GM18861 (cell line): ENCODE measurements around the gene LEKR1.

ENCODE experiments used
- ATAC-seq: cut with Tn5 transposase; IDR thresholded peaks from one replicate; pipeline ENCODE4 v1.9.1; 2021; ENCODE audit not compliant: unreplicated experiment

The LEKR1 gene

GRCh38 chr3:156975721-156976120 is 149.6 kb downstream of the LEKR1 start:
- no peak for ATAC-seq

DNA sequence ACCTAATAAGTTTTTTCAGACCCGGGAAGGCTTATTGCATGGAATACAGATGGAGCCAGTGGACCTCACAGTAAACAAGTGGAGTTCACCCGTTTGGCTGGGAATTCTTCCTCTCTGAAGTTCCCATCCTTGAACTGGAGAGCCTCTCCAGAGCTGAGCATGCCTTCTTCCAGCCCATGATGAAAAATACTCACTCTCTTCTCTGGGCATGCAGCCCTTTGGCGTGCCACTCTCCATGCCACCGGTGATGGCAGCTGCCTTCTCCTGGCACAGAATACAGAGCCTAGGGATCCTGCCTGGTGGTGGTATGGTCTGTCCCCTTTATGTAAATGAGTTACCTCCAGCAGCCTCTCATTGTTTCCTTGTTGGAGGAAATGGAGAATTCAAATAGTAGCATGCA is 150.8 kb downstream of the LEKR1 start:
- no peak for ATAC-seq

DNA sequence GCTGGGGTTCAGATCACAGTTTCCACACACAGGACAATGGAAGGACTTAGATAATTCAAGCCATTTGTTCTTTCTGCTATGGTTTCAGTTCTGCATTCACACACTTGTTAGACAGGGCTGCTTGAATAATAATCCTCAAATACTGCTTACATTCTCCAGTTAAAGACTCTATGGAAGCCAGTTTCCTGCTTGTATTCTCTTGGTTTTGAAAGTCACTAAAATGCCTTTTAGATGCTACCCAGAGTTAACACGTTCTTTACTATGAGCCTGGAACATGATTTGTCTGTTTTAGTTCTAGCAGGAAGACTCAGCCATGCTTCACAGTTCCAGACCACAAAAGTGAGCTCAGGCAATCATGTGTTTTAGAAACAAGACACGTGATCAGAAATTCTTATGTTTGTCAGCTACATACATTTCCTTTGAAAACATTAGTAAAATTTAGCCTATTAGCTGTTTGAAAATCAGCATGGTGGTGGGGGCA is 152.4 kb downstream of the LEKR1 start:
- ATAC-seq: peak; percentile 85

- no peak for ATAC-seq
Measured at GRCh38 chr3:156981005-156981404, 154.9 kb downstream of the LEKR1 start.

- no peak for ATAC-seq
Measured at GRCh38 chr3:156983559-156983958, 157.4 kb downstream of the LEKR1 start.

- no peak for ATAC-seq
Measured at GRCh38 chr3:156985711-156986110, 159.6 kb downstream of the LEKR1 start.

DNA sequence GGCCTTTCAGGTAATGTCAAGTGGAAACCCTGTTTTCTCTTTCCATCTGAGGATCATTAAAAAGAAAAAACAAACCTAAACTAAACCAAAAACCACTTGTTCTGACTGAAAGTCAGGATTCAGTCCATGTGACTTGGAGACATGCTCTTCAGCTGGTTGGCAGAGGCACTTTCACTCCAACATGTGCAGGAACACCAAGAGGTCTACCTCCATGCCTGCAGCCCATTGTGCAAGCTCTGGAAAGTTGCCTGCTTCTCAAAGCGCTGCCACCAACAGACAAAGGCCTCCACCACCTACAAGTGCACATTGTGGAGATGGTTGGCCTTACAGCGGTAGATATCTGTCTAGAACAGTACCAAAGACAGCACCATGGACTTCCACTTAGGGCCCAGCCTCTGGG is 161.8 kb downstream of the LEKR1 start:
- ATAC-seq: no peak

GRCh38 chr3:156997351-156997750 is 171.2 kb downstream of the LEKR1 start:
- no peak for ATAC-seq

DNA sequence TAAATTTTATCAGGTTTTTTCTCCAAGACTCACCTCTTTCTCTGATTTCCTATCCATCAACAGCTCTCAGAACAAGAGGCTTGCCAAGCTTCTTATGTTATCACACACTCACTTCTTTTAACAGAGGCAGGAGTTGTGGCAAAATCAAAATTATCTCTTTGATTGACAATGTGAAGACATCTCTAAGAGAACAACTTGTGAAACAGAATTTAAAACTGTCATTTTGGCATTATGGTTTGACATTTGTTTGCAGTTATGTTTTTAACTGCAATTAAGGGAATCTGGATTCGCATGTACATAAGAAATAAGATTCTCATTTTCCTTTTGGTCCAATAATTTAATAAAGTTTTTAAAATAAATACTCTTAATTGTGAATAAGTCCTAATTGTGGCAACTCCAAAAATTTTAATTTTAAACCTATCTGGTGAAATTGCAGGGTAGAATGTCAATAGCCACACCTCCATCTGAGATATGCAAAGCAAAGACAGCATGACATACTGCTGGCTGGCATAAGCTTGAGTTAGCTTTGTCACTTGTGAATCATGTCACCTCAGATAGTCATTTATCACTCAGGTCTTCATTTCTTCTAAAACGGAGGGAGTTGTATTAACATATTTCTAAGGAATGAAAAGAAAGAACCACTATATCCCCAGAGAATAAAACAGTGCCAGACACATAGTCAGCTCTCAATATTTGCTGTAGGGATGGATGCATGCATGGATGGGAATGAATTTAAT is 175.2 kb downstream of the LEKR1 start:
- ATAC-seq: no peak

DNA sequence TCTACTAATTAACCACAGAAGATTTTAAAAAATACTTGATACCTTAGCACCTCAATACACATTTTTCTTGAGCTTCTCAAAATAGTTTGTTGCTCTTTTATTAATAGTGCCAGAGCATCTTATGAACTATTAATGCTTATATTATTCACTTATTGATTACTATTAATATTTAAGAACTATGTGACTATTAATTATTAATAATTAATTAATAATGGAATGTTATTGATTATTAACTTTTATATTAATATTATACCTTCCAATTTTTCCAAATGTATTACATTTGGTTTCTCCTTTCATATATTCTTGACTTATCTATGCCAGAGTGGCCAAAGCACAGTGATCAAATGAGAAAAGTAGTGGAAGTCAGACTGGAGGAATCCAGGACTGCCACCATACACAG is 195.5 kb downstream of the LEKR1 start:
- no peak for ATAC-seq

GRCh38 chr3:157023226-157023625 is 197.1 kb downstream of the LEKR1 start:
- no peak for ATAC-seq

- no peak for ATAC-seq
Measured at GRCh38 chr3:157026091-157026490, 199.9 kb downstream of the LEKR1 start.

GRCh38 chr3:157027861-157028745 is 201.9 kb downstream of the LEKR1 start:
- ATAC-seq: no peak

GRCh38 chr3:157029365-157029790 is 203.2 kb downstream of the LEKR1 start:
- no peak for ATAC-seq

GRCh38 chr3:157030712-157031111 is 204.6 kb downstream of the LEKR1 start:
- ATAC-seq: no peak

DNA sequence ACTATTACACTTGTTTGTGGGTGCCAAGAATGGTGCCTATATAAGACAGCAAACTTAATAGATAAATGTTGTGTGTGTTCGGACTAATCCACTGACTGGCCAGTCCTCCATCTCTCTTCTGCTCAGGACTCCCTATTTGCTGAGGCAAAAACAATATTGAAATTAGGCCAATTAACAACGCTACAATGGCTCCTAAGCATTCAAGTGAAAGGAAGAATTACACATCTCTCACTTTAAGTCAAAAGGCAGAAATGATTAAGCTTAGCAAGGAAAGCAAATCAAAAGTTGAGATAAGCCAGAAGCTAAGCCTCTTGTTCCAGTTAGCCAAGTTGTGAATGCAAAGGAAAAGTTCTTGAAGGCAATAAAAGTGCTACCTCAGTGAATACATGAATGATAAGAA is 206.8 kb downstream of the LEKR1 start:
- ATAC-seq: no peak

GRCh38 chr3:157040456-157040855 is 214.3 kb downstream of the LEKR1 start:
- ATAC-seq: no peak

DNA sequence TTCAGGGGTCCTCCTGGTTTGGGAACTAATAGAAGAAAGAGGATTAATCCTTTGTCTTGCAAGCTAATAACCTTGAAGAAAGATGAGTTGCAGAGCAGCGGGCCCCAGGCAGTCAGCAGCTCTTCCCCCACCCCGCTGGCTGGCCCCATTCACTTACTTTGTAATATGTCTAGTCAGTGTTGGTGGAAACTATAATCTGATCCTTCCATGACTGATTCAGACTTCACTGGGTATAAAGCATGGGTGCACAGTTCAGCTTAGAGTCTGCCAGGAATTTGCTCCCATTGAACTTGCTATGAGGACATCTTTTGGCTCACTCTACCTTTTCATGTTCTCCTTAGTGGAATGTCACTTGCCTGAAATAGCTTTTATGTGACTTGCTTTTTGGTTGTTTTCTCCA is 216.1 kb downstream of the LEKR1 start:
- no peak for ATAC-seq

GRCh38 chr3:157043771-157044170 is 217.6 kb downstream of the LEKR1 start:
- ATAC-seq: no peak

- no peak for ATAC-seq
Measured at GRCh38 chr3:157045238-157045850, 219.2 kb downstream of the LEKR1 start.

- no peak for ATAC-seq
Measured at GRCh38 chr3:157046520-157046919, 220.4 kb downstream of the LEKR1 start.

DNA sequence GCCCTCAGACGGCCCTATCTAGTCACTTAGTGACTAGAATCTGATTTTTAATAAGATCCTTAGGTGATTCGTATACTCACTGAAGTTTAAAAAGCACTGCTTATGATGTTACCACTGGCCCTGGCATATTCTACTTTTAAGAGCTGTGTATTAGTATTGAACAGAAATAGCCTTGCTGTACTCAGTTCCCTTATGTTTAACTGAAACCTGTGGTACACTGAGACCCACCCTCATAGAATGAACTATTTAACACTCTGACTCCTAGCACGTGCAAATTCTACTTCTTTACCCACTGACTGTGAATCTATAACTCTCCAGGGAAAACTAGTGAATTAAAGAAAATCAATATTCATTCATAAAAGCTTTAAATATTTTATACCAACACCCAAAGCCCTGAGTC is 224.9 kb downstream of the LEKR1 start:
- ATAC-seq: peak; percentile 39
